ENCODE measurements around the gene AMPD3. TPM values are rescaled to one million over a fixed set of nuclear protein-coding genes. Genes with fewer than 3 reads are reported as not detected.

AMPD3 gene
- total RNA-seq, 1 donor from 2014 or later = 3.4 TPM

DNA sequence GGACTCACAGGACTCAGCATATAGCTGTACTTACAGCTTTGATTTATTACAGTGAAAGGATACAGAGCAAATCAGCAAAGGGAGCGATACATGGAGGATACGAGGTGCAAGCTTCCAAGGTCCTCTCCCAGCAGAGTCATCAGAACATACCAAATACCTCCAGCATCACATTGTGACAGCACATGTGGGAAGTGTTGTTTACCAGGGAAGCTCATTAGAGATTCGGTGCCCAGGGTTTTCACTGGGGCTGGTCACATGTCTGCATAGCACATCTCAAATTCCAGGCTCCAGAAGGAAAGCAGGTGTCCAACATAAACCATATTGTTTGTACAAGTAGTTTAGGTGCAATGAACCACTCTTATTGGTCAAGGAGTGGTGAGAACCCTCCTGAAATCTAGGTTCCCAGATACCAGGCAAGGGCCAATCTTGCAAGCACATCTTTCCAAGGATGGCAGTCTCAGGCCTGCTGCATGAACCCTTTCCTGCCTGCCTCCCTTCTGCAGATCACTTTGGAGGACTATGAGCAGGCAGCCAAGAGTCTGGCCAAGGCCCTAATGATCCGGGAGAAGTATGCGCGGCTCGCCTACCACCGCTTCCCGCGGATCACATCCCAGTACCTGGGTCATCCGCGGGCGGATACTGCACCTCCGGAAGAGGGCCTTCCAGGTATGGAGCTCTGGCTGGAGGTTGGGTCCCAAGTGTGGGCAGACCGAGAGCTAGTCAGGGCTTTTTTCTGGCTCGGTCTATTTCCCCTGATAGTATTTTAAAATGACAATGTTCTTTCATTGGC, 26.7 kb downstream of the AMPD3 start:
- Histone ChIP-seq H3K27me3 (ENCODE audit: low read depth) (no peaks in the 10 kb centered on the region), H3K36me3 (no peaks in the 10 kb centered on the region), H3K4me1 (no peaks in the 10 kb centered on the region), H3K9me3 (replicated peaks) (no peaks in the 10 kb centered on the region), H3K4me3 (no peak overlapping the region), H3K27ac (replicated peaks) (no peak overlapping the region)
- DNase-seq = no peak
- intact Hi-C loops (cut with micrococcal nuclease) = no loop called here
- TF ChIP-seq, protein P1, sequence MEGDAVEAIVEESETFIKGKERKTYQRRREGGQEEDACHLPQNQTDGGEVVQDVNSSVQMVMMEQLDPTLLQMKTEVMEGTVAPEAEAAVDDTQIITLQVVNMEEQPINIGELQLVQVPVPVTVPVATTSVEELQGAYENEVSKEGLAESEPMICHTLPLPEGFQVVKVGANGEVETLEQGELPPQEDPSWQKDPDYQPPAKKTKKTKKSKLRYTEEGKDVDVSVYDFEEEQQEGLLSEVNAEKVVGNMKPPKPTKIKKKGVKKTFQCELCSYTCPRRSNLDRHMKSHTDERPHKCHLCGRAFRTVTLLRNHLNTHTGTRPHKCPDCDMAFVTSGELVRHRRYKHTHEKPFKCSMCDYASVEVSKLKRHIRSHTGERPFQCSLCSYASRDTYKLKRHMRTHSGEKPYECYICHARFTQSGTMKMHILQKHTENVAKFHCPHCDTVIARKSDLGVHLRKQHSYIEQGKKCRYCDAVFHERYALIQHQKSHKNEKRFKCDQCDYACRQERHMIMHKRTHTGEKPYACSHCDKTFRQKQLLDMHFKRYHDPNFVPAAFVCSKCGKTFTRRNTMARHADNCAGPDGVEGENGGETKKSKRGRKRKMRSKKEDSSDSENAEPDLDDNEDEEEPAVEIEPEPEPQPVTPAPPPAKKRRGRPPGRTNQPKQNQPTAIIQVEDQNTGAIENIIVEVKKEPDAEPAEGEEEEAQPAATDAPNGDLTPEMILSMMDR (IDR thresholded peaks at IDR 0.05; ENCODE audit: borderline replicate concordance) = no peak

DNA sequence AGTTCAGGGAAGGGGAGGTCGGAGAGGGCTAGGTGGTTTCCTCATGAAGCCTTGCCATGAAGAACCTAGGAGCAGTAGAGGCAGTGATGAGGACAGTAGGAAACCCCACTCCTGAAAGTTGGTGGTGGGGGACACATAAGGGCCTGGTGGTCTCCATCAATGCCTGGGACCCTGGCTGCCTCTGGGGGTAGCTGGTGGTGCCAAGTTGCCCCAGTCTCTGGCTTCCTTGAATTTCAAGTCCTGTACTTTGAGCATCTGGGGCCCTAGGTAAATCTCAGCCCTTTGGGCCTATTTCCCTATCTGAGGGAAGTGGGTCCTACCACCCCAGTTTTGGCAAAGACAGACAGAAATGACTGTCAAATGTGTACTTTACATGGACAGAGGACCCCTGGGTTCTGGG, 28.1 kb downstream of the AMPD3 start:
- Histone ChIP-seq H3K27me3 (ENCODE audit: low read depth) (no peaks in the 10 kb centered on the region), H3K36me3 (no peaks in the 10 kb centered on the region), H3K9me3 (replicated peaks) (no peaks in the 10 kb centered on the region), H3K4me1 (no peaks in the 10 kb centered on the region), H3K4me3 (no peak overlapping the region), H3K27ac (replicated peaks) (no peak overlapping the region)
- TF ChIP-seq, protein P1 (IDR thresholded peaks at IDR 0.05; ENCODE audit: borderline replicate concordance) = no peak
- DNase-seq = no peak
- intact Hi-C loops (cut with micrococcal nuclease) = no loop called here

DNA sequence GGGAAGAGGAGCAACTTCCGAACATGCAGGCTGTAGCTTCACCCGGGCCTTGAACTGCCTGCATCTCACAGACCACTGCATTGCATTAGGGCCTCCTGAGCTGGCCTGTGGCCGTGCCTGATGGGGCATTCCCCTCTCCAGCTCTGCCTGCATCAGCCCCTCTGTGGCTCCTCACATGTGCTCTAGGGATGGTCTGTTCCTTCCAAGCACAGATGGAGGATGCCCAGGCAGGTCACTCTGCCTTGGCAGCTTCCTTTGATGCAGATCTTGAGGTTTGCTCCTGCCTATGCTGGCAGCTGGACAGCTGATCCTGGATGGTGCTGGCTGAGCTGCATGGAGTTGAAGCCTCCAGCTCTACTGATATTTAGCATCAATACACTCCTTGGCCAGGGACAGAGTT, 28.5 kb downstream of the AMPD3 start:
- intact Hi-C loops (cut with micrococcal nuclease) = no loop called here
- Histone ChIP-seq H3K36me3 (no peaks in the 10 kb centered on the region), H3K9me3 (replicated peaks) (no peaks in the 10 kb centered on the region), H3K4me3 (no peak overlapping the region), H3K4me1 (no peaks in the 10 kb centered on the region), H3K27me3 (ENCODE audit: low read depth) (no peaks in the 10 kb centered on the region), H3K27ac (replicated peaks) (no peak overlapping the region)
- no peak for DNase-seq
- TF ChIP-seq, protein P1 (IDR thresholded peaks at IDR 0.05; ENCODE audit: borderline replicate concordance) = no peak

DNA sequence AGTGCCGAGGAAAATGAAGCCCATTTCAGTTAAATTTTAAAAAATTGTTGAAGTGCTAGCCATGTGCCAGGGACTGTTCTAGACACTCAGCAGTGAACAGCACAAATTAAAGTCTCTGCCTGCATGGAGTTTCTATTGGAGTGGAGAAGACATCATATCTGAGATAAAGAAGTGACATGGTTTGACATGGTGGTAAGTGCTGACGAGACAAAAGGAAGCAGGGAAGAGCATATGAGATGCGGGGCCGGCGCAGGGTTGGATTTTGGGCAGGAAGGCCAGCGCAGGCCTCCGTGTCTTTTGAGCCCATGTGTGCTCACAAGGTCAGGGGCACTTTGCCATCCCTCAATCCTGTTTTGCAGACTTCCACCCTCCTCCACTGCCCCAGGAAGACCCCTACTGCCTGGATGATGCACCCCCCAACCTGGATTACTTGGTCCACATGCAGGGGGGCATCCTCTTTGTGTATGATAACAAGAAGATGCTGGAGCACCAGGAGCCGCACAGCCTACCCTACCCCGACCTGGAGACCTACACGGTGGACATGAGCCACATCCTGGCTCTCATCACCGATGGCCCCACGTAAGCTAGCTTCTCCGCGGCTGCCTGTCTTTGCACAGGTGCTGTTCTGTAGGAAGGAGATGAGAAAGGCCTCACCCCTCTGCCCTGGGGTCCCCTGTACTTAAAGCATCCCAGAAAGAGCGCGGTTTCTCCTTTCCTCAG, 29.6 kb downstream of the AMPD3 start:
- intact Hi-C loops (cut with micrococcal nuclease) = no loop called here
- no peak for DNase-seq
- no peak overlapping the region for H3K4me3 ChIP-seq

DNA sequence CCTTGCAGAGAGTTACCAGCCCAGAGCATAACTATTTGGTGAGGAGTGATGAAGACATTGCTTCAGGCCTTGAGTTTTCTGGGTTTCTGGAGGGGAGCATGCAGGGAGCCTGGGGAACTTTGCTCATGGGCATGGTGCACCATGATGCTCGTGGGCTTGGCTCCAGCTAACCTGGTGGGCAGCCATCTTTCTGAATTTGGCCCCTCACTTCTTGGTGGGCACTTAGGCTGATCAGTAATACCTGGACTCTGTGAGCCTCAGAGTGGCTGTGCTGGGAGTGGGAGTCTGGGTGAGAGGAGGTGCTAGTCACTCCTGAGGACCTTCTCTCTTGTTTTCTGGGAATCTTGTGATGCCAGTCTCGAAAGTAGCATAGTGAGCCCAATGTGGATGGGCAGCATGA, 30.6 kb downstream of the AMPD3 start:
- Histone ChIP-seq H3K4me1 (peaks cover 6% of the 10 kb centered on the region), H3K4me3 (no peak overlapping the region), H3K27ac (replicated peaks) (no peak overlapping the region), H3K27me3 (ENCODE audit: low read depth) (no peaks in the 10 kb centered on the region), H3K9me3 (replicated peaks) (no peaks in the 10 kb centered on the region), H3K36me3 (no peaks in the 10 kb centered on the region)
- no peak for DNase-seq
- intact Hi-C loops (cut with micrococcal nuclease) = no loop called here
- TF ChIP-seq, protein P1 (IDR thresholded peaks at IDR 0.05; ENCODE audit: borderline replicate concordance) = no peak

More for the DNA sequence above, 29.6 kb downstream of the AMPD3 start:
- Histone ChIP-seq H3K27ac (replicated peaks) (no peak overlapping the region), H3K9me3 (replicated peaks) (no peaks in the 10 kb centered on the region), H3K27me3 (ENCODE audit: low read depth) (no peaks in the 10 kb centered on the region), H3K36me3 (no peaks in the 10 kb centered on the region), H3K4me1 (no peaks in the 10 kb centered on the region)
- TF ChIP-seq, protein P1 (IDR thresholded peaks at IDR 0.05; ENCODE audit: borderline replicate concordance) = no peak

Measured in left ventricle myocardium inferior (tissue), 1 donor.